HFF-Myc (cell line): ENCODE data around the gene PLEKHN1.

Experiments
- DNase-seq: peaks from one replicate; pipeline ENCODE4 v3.0.0-alpha.2; 2011; ENCODE audit warnings: low read depth; ENCODE audit errors: extremely low read depth
- H3K4me3 ChIP-seq: replicated peaks from 2 replicates; pipeline ENCODE4 v1.5.1; 2011; ENCODE audit warnings: low read depth, mild to moderate bottlenecking, control low read depth, low read length
- TF ChIP-seq, protein P1 (sequence below): IDR thresholded peaks from 2 replicates; pipeline ENCODE4 v1.5.1; 2012; ENCODE audit warnings: mild to moderate bottlenecking, low read depth, low read length, control low read depth; ENCODE audit errors: missing control alignments

Gene PLEKHN1

DNA sequence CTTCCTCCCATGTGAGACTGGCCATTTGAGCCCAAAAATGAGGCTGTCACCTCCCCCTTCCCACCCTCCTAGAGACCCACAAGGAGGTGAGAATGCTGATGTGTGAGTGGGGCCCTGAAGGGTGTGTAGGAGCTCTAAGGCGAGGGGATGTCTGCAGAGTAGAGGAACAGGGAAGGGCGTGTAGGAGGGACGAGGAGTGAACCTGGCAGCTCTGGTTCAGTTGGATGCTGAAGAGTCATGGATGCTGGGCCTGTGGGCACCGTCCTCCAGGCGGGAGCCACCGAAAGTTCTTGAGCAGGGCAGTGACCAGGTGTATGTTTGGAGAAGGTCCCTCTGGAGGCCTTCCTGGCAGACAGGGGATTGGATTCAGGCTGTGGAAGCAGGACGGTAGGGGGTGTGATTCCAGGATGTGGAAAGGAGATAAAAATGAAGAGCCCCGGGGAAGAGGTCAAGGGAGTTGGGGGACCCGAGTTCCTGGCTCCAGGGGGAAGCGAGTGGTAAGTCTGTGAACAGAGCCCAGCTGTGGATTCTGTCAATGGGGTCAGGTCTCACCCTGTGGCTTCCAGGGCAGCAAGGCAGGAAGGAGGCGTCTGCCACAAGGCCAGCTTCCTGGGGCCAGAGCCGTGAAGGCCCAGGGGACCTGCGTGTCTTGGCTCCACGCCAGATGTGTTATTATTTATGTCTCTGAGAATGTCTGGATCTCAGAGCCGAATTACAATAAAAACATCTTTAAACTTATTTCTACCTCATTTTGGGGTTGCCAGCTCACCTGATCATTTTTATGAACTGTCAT, 34.7 kb upstream of the PLEKHN1 start:
- TF ChIP-seq, protein P1, sequence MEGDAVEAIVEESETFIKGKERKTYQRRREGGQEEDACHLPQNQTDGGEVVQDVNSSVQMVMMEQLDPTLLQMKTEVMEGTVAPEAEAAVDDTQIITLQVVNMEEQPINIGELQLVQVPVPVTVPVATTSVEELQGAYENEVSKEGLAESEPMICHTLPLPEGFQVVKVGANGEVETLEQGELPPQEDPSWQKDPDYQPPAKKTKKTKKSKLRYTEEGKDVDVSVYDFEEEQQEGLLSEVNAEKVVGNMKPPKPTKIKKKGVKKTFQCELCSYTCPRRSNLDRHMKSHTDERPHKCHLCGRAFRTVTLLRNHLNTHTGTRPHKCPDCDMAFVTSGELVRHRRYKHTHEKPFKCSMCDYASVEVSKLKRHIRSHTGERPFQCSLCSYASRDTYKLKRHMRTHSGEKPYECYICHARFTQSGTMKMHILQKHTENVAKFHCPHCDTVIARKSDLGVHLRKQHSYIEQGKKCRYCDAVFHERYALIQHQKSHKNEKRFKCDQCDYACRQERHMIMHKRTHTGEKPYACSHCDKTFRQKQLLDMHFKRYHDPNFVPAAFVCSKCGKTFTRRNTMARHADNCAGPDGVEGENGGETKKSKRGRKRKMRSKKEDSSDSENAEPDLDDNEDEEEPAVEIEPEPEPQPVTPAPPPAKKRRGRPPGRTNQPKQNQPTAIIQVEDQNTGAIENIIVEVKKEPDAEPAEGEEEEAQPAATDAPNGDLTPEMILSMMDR: no peak
- no peak overlapping the region for H3K4me3 ChIP-seq
- DNase-seq: no peak

GRCh38 chr1:932173-932510, 34.1 kb upstream of the PLEKHN1 start:
- no peak overlapping the region for H3K4me3 ChIP-seq
- TF ChIP-seq, protein P1: no peak

GRCh38 chr1:932776-933602, 33.3 kb upstream of the PLEKHN1 start:
- TF ChIP-seq, protein P1: no peak
- no peak for DNase-seq
- H3K4me3 ChIP-seq: no peak overlapping the region

More at GRCh38 chr1:932173-932510, 34.1 kb upstream of the PLEKHN1 start:
- no peak for DNase-seq

DNA sequence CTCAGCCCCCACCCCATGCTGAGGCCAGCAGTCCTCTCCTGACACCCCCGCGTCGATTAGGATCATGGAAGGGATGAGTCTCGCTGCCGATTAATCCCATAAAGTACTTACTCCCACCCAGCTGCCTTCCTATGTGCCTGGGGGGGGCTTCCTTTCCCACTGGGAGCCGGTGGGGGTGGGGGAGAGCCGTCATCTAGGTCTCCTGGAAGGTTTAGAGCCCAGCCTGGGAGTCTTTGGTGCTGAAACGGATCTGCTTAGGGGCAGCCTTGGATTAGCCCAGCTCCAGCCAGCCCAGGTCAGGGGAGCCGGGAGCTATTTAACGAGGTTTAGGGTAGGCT, 32.7 kb upstream of the PLEKHN1 start:
- TF ChIP-seq, protein P1: no peak
- H3K4me3 ChIP-seq: no peak overlapping the region
- no peak for DNase-seq

DNA sequence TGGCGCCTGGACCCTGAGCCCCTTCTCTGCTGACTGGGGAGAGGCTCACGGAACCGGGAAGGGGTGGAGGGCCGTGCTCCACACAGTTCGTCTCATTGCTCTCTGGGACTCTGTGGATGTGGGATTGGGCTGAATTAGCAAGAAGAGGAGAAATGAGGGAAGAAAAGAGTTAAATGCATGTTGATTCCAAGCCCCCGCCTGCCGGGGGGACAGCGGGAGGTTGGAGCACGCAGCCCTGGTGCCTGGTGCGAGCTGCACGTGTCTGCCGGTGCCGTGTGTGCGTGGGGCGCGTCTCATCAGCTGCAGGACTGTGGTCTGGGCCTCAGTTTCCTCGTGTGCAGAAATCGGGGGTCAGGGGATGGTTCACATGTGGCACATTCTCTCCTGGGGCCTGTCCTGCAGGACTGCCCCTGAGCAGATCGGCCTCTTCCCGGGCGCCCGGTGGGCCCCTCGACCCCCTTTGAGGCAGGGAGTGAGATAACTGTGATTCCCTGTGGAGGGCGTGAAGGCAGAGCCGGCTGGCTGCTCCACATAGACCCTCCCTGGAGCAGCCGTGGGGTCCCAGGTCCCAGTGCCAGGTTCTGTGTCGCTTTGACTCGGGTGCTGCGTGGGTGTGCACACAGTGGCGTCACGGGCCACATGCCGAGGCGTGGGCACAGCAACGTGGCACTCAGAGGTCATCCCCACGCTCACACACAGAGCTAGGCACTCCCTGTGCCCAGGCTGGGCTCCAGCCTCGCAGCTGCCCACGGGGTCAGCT, 31.1 kb upstream of the PLEKHN1 start:
- DNase-seq: no peak
- H3K4me3 ChIP-seq: no peak overlapping the region

DNA sequence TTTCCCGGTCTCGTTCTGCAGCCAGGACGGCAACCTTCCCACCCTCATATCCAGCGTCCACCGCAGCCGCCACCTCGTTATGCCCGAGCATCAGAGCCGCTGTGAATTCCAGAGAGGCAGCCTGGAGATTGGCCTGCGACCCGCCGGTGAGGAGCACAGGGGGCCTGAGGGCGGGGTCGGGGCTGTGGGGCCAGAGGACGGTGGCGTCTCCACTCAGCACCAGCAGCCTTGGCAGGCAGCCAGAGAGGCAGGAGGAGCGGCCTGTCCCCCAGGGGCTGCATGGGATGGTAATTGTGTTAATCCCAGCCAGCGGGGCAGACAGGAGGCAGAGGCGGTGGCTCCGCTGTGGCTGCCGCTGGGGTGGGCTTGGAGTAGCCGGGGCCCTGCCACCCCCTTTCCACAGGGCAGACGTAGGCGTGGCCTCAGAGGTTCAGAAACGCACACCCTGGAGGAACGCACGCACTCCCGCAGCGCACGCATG, 30.5 kb upstream of the PLEKHN1 start:
- DNase-seq: no peak
- TF ChIP-seq, protein P1: no peak
- no peak overlapping the region for H3K4me3 ChIP-seq

More for the DNA sequence above, 31.1 kb upstream of the PLEKHN1 start:
- TF ChIP-seq, protein P1: no peak
